HepG2 (cell line): ENCODE results near the gene CHRNA5. TPM values are rescaled to one million over a fixed set of nuclear protein-coding genes. Genes with fewer than 3 reads are reported as not detected.

Source experiments
- ZNF263 ChIP-seq: sonication (generic); formaldehyde crosslinking; IDR thresholded peaks from 2 replicates; pipeline ENCODE4 v1.4.0; 2020; ENCODE audit warnings: missing genetic modification reagents
- ZNF652 ChIP-seq: IDR thresholded peaks from 2 replicates; pipeline ENCODE4 v1.6.1; 2016; ENCODE audit warnings: low read depth, borderline replicate concordance
- polyA plus RNA-seq, 8 experiments: library from polyadenylated mRNA; depleted of rRNA in 3 of 8; stranded (reverse) in 7 of 8; unstranded in 1 of 8; fragments of >200 nt; fragmentation: Illumina TruSeq in 4 of 8; extraction: Trizol in 4 of 8; gene quantifications; 2 replicates each; pipeline versions ENCODE4 v1.2.1 to v1.2.3, GENCODE V29; 2011 to 2016; ENCODE audit warnings: low read depth in 4 of 8, missing spikeins in 1 of 8, mixed read lengths in 1 of 8; ENCODE audit not compliant: insufficient read depth in 1 of 8
- total RNA-seq, 5 experiments: library from RNA; depleted of rRNA; stranded (reverse); fragments of >200 nt; fragmentation: Illumina TruSeq; extraction: Trizol; gene quantifications; 2 replicates each; pipeline ENCODE4 v1.2.3, GENCODE V29; 2016; ENCODE audit warnings: low read depth in 1 of 5
- TF ChIP-seq, protein P1 (sequence below): IDR thresholded peaks from 2 replicates; pipeline ENCODE4 v1.6.1; 2016; ENCODE audit warnings: low read depth
- TF ChIP-seq, protein P2 (sequence below), 2 experiments: fragments of 450-650 bp in 1 of 2; sonication (generic) in 1 of 2; formaldehyde crosslinking in 1 of 2; IDR thresholded peaks; 2 replicates each; pipeline versions ENCODE4 v1.6.1 to v1.8.0; 2016 to 2022; ENCODE audit warnings: antibody characterized with exemption in 1 of 2, mild to moderate bottlenecking in 1 of 2, missing genetic modification reagents in 1 of 2

Gene CHRNA5
- total and polyA plus RNA-seq, 2 of the 13 experiments (the other 11 are each of a cell fraction or from before 2014, with no cell fraction given) = 3.7 to 10.5 TPM

DNA sequence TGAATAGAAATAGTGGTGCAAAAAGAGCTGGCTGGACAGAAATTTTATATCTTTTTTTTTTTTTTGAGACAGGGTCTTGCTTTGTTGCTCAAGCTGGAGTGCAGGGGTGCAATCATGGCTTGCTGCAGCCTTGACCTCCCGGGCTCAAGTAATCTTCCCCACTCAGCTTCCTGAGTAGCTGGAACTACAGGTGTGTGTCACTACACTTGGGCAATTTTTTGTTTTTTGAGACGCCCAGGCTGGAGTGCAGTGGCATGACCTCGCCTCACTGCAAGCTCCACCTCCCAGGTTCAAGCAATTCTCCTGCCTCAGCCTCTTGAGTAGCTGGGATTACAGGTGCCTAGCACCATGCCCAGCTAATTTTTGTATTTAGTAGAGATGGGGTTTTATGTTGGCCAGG lies 33.0 kb downstream of the CHRNA5 start (continued):
- TF ChIP-seq, protein P1, sequence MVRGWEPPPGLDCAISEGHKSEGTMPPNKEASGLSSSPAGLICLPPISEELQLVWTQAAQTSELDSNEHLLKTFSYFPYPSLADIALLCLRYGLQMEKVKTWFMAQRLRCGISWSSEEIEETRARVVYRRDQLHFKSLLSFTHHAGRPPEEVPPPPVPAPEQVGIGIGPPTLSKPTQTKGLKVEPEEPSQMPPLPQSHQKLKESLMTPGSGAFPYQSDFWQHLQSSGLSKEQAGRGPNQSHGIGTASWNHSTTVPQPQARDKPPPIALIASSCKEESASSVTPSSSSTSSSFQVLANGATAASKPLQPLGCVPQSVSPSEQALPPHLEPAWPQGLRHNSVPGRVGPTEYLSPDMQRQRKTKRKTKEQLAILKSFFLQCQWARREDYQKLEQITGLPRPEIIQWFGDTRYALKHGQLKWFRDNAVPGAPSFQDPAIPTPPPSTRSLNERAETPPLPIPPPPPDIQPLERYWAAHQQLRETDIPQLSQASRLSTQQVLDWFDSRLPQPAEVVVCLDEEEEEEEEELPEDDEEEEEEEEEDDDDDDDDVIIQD (CRISPR knock-in tag) = no peak
- TF ChIP-seq, protein P2, sequence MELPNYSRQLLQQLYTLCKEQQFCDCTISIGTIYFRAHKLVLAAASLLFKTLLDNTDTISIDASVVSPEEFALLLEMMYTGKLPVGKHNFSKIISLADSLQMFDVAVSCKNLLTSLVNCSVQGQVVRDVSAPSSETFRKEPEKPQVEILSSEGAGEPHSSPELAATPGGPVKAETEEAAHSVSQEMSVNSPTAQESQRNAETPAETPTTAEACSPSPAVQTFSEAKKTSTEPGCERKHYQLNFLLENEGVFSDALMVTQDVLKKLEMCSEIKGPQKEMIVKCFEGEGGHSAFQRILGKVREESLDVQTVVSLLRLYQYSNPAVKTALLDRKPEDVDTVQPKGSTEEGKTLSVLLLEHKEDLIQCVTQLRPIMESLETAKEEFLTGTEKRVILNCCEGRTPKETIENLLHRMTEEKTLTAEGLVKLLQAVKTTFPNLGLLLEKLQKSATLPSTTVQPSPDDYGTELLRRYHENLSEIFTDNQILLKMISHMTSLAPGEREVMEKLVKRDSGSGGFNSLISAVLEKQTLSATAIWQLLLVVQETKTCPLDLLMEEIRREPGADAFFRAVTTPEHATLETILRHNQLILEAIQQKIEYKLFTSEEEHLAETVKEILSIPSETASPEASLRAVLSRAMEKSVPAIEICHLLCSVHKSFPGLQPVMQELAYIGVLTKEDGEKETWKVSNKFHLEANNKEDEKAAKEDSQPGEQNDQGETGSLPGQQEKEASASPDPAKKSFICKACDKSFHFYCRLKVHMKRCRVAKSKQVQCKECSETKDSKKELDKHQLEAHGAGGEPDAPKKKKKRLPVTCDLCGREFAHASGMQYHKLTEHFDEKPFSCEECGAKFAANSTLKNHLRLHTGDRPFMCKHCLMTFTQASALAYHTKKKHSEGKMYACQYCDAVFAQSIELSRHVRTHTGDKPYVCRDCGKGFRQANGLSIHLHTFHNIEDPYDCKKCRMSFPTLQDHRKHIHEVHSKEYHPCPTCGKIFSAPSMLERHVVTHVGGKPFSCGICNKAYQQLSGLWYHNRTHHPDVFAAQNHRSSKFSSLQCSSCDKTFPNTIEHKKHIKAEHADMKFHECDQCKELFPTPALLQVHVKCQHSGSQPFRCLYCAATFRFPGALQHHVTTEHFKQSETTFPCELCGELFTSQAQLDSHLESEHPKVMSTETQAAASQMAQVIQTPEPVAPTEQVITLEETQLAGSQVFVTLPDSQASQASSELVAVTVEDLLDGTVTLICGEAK (IDR thresholded peaks at IDR 0.05) = no peak
- TF ChIP-seq, protein P2 (CRISPR knock-in tag; IDR thresholded peaks at IDR 0.05) = no peak
- TF ChIP-seq ZNF652 (no peak), ZNF263 (no peak)
